HG02678 (cell line): ENCODE measurements around the gene CCR8.
A peak's percentile ranks its signal among the peaks of the same experiment; 100 is the strongest.

ENCODE experiments used
- ATAC-seq: cut with Tn5 transposase; IDR thresholded peaks from one replicate; pipeline ENCODE4 v1.9.1; 2021; ENCODE audit warnings: mild to moderate bottlenecking, moderate library complexity; ENCODE audit not compliant: unreplicated experiment

Gene CCR8, protein sequence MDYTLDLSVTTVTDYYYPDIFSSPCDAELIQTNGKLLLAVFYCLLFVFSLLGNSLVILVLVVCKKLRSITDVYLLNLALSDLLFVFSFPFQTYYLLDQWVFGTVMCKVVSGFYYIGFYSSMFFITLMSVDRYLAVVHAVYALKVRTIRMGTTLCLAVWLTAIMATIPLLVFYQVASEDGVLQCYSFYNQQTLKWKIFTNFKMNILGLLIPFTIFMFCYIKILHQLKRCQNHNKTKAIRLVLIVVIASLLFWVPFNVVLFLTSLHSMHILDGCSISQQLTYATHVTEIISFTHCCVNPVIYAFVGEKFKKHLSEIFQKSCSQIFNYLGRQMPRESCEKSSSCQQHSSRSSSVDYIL

DNA sequence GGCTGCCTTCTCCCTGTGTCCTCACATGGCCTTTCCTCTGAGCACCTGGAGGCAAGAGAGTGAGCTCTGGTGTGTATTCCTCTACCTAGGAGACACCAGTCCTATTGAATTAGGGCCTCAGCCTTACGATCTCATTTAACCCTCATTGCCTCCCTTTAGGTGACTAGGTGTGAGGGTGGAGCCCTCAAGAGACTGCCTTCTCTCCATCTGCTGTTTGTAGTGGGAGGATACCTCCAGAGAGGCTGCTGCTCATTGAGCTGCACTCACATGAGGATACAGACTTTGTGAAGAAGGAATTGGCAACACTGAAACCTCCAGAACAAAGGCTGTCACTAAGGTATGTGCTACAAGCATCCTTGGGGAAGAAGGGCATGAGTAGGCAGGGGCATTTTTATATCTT is at the start of gene CCR8:
CCR8 (plus strand) TSS at position 217 of the 400 bp plus-strand sequence. CDS start 2,623 bp downstream, outside the sequence.
- ATAC-seq: no peak

DNA sequence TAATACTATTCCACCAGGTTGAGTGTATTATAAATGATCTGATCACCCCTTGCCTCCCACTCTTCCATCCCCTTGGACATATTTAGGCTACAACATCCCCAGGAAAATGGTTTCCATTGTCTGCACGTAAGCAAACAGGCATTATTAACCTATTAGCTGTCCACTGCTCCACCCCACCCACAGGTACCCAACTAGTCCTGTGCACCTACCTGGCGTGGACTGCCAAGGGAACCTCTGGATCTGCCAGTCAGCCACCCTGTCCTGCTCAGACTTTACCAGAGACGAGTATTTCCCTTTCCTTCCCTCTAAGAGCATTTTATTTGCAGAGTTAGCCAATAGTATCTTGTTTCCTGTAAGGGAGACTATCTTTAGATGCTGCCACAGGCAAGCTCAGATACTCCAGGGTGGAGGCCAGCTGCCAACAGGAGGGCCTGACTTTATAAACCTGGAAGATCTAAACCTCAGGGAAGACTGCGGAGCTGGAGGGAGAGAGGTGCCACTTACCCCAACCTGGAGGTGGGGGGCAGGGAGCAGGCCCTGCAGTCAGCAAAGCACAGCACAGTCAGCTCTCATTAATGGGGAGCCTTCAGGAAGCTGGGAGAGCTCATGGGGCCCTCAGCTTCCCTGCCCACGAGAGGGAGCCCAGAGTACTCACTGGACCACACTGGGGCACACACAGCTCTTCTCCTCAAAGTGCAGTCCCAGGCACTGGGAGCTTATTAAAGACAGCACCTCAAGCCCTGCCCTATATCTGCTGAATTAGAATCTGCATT is 49.6 kb upstream of the CCR8 start, which contains the start of gene CX3CR1:
CX3CR1 (minus strand) TSS at position 292 of the 773 bp plus-strand sequence. CDS start 13,527 bp downstream, outside the sequence.
- ATAC-seq: no peak

DNA sequence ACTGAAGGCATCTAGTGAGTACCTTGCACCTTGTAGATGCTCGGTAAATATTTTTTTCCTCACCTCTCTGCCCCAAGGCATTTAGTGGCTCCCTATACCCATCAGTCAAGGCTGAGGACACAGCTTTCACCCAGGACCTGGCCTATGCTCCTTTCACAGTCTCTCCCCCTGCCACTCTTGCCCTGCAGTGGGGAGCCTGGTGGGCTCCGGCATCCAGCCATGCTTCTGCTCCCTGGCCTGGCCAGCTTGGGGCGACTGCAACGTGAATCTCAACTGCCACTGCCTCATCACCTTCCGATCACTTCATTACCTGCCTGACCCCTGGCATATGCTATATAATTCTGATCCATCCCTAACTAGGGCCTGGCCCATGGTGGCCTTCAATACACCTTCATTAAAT is 48.9 kb upstream of the CCR8 start:
- ATAC-seq: no peak

DNA sequence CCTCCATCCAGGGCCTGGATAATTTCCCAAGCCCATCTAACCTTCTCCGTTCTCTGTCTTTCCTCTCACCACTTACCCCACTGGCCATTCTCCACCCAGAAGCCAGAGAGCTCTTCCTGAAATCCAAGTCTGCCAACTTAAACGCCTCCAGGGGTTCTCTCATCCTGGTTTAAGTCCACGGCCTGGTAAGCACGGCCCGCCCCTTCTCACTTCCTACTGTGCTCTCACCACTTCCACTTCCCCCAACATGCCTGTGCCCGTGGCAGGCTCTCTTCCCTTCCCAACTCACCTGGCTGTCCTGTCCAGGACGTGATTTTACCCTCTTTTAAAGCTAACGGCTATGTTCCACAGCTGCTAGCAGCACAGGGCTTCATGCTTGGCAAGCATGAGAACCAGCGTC is 48.0 kb upstream of the CCR8 start:
- ATAC-seq: no peak

DNA sequence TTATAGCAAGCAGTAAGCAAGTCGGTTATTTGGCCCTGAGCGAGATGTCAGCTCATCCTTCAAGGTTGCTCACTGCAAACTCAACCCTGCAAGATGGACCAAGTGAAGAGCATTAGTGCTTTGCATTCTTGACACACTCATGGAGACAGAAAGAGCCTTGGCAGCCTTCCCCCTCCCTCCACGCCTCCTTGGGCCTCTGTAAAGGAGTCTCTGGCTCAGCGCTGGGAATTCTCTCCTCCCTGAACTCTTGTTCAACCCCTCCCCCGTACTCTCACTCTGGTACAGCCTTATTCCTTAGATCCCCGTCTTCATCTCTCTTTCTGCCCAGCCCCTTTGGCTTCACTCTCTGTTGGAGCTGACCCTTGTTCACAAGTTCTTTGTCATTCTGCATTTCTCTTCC is 47.5 kb upstream of the CCR8 start:
- no peak for ATAC-seq

DNA sequence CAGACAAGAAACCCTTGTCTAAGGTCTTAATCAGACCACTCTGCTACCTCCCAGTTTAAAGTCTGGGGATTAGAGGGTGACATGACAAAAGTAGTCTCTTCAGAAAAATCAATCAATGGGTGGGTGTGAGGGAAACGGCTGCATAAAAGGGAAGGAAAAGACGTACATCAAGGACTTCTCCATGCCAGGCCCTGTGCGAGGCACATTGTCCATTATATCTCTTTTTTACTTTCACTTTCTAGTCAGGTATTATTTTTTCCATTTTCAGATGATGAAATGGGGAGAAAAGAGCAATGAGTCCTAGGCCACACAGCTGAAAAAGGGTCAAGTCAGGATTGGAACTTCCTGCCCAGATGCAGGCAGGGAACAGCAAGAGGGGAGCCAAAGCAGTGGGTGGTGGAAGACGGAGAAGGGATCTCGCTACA is 45.0 kb upstream of the CCR8 start:
- ATAC-seq: no peak

DNA sequence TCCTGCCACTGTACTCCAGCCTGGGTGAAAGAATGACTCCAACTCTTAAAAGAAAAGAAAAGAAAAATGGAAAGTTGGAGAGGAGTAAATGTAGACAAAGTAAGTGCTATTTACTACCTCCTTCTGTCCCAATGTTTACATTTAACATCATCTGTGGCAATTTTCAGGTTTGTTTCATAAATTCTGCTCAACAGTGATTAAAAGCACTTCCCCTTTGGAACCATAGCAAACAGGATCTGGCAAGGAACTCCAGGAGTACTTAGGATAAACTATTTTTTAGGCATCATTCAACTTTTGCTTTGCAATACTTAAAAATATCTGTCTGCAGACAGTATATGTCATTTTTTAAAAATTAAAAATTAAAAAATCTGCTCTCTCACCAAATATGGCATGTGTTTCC is 44.2 kb upstream of the CCR8 start:
- ATAC-seq: no peak

DNA sequence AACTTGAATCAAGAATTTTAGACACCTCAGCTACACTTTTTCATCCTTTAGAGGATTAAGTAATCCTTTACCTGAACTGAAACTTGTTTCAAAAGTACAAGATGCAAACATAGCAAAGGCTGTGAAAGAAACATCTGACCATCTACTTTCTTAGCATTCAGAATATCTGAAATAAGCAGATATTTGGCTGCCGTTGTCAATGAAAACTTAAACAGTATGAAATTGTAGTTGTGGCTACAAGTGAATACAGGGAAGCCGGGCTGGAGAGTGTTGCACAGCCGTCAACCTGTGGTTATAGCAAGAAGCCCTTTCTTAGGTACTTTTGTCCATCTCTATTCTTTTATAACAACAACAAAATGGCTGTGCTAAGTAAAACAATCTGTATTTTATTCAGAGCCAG is 42.7 kb upstream of the CCR8 start:
- no peak for ATAC-seq

DNA sequence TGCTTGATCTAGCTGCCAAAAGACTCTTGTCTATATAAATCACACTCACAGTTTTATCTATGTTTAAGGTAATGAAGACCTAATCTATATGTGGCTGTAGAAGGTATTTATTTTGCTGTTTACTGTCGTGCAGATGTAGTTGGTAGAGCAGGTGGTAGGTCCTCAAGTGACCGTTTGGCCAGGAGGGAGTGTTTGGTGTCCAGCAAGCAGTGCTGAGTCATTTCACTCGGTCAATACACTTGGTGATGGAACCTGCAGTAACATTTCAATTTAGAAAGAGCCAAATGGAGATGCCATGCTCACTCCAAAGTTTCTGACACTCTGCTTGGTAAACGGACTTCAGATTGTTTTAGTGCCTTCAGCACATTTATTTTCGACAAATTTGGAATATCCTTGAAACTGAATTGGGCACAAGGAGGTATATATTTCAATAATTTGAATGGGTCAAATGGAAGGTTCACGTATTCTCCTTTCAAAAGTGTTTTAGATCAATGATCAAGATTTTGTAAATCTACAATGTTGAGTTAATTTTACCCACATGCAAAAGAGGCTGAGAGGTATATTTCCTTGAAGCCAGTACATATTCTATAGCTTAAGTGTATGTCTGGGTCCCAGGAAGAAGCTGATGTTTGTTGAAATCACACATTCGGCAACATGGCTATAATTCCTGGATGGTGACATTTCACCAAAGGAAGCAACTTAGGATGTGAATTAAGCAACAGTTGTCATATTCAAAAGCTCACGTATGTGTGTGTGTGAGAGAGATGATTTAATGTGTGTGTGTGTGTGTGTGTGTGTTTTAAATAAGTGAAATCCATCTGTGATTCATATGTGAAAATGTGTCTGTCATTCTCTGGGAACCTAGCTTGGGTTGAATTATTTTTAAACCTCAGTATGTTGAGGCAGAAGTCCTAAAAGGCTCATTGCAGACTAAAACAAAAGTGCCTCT is 42.0 kb upstream of the CCR8 start:
- no peak for ATAC-seq

DNA sequence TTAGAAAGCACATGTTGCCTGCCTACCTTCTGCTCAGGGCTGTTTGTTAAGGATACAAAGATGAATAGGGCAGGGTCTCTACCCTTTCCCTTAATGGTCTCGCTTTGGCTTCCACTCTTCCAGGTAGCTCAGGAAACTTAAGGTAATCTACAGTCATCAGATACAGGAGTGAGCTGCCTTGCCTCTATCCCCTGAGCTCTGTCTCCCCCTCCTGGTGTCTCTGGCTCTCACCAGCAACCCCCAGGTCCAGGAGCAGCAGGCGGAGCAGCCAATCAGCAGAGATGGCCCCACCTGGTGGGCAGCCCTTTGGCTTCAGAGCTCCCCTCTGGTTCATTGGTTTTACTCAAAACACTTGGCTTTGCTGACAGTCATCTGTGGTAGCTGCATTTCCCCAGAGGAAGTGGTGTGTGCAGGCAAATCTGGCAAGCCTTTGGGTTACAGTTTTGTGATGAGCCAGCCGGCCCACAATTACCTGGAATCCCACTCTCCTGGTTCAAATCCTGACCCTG is 41.2 kb upstream of the CCR8 start:
- ATAC-seq: peak; percentile 97

DNA sequence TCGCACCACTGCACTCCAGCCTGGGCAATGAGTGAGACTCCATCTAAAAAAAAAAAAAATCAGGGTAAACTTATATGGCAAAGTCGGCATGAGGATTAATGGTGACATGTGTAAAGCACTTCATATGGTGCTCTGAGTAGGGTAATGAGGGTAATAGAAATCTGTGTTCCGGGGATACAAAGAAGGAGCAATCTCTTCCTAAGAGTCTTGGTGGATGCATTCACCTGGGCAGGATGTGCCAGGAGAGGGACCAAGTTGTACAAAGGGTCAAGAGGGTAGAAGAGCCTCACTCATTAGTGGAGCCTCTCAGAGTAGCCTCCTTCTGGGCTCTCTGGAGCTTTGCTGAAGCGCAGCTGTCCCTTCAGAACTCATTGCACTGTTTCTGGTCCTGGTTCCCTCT is 40.4 kb upstream of the CCR8 start:
- ATAC-seq: no peak

DNA sequence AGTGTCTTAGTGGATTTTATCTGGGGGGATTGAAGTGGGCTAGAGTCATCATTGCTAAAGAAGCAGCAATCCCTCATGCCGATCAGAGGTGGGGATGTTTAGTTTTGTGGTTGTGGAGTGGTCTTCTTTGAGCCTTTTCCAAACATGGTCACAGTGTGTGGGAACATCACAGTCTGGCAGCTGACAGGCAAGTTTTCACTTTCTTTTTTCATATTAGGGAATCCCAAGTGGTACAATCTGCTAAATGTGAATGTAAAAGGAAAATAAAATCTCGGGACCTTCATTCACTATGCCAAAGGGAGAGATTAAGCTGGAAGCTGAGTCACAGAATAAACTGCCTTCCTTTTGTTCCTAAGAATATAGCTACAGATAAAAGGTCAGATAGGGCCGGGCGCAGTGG is 39.3 kb upstream of the CCR8 start:
- ATAC-seq: no peak

DNA sequence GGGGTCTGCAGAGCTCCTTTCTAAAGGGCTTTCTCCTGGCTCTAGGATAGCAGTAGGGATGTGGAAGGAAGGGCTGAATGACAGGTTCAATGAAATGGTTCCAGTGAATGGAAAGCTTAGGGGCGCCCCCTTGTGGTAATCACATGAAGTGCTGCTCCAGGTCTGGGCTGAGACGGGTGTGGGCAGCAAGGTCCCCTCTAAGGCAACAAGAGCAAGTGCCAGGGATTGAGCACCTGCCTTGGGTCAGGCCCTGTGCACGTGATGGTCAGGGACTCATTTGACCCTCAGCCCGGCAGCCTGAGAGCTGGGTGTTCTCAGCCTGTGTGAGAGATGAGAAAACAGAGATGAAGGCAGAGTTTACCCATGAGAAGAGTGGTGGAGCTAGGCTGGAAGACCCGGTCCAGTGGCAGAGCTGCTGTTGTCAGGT is 37.6 kb upstream of the CCR8 start:
- ATAC-seq: no peak

DNA sequence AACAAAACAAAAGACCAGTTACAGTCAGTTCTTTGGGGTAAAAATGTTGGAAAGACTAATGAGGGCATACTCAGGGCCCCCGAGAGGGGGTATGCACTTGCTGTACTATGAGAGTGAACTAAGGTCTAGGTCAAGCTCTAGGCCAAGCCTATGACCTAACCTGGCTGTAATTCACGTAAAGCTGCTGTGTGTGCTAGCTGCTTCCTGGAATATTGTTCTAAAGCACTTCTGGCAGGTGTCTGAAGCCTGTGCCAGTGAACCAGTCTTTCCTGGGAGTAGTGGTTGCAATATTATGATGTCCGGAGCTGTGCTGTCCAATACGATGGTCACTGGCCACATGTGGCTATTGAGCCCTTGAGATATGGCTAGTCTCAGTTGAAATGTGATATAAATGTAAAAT is 36.5 kb upstream of the CCR8 start:
- no peak for ATAC-seq

DNA sequence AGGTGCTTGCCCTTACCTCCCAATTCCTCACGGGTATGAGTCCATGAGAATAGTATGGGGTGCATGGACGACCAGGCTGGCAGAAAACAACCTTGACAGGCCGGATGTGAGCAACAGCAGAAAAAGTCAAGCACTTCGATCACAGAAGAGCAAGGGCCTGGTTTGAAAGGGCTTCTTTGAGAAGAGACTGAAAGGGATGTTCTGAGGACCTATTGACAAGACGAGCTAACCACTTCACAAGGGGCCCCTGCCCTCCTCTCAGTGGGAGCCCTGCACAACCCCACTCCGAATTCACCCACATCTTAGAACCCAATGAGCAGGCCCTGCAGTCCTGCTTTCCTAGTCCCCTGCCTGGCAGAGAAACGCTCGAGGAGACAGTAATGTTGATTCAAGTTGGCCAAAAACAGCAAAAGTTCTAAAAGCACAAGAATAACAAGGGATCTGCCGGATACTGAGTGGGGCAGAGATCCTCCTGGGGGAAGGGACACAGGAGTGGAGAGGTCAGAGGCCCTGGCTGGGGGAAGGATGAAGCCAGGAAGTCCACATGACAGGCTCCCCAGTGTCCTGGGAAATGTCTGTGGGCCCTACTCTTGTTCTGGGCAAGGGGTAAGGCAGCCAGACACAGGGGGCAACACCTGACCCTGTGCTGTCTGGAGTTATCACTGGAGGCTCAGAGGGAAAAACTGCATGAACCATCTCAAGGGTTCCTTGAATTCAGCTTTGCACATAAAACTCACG is 34.9 kb upstream of the CCR8 start:
- no peak for ATAC-seq

DNA sequence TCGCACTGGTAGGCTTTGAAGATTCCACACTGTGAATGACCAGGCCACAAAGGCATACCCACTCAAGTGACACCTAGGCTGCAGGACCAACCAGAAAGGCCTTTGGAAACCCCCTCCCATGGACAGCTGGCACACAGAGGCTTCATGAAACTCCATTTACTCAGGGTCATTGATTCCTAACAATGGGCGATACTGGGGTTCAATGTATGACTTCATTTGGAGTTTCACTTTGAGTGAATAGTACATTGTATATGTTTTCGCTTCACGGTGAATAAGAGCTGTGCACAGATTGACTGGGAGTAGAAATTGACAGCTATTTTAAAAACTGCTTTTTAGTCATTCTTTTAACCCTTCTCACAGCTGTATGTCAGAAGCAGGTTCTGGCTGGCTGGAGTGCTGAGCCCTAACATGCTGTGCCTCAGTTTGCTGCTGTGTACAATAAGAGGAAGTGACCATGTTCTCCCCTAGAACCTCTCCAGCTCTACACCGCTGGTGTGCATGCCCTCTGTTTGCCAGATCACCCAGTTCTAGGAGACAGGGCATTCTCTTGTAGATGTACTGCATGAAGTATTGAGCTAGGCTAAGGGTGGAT is 34.2 kb upstream of the CCR8 start:
- ATAC-seq: peak; percentile 88

DNA sequence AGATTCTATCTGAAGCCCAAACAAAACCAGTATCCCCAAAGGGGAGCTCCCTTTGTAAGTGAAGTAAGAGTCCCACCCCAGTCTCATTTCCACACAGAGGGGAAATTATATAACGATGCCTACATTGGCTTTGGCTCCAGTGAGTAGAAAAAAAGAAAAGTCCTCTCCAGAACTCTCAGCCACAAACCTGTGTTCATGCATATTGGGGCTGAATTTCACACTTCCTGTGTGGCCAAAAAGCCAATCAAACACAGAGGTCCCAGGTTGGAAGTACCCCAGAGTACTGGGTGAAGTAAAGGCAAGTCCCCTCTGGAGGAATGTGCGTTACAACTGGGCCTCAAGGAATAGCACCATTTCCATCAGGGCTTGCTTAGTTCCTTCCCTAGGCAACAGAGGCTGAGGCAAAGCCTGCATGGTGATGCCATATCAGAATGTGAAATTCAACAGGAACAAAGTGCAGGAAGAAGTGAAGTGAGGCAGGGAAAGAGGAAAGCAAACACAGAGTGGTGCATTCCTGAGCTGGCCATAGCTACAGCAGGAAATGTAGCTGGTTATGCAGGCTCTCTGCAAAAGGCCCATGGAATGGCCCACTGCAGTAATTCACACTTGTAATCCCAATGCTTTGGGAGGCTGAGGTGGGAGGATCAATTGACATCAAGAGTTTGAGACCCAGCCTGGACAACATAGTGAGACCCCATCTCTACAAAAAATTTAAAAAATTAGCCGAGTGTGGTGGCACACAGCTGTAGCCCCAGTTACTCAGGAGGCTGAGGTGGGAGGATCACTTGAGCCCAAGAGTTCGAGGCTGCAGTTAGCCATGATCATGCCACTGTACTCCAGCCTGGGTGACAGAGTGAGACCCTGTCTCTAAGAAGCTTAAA is 33.1 kb upstream of the CCR8 start:
- no peak for ATAC-seq

DNA sequence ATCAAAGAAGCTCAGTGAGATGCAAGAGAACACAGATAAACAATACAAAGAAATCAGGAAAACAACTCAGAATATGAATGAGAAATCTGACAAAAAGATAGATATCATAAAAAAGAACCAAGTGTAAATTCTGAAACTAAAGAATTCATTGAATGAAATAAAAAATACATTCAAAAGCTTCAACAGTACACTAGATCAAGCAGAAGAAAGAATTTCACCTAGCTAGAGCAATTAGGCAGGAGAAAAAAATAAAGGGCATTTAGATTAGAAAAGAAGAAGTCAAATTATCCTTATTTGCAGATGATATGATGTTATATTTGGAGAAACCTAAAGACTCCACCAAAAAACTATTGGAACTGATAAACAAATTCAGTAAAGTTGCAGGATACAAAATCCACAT is 30.2 kb upstream of the CCR8 start:
- no peak for ATAC-seq

DNA sequence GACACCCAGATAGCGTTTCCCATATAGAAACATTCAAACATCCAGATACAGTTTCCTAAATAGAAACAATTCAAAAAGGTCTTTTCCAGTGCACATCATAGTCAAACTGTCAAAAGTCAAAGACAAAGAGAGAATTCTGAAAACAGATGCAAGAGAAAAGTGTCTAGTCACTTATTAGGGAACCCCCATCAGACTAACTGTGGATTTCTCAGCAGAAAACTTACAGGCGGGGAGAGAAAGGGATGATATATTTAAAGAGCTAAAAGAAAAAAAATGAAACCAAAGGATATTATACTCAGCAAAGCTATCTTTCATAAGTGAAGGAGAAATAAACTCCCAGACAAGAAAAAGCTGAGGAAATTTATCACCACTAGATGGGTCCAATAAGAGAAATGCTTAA is 27.3 kb upstream of the CCR8 start:
- ATAC-seq: no peak
